Left ventricle myocardium superior (tissue), 1 donor: ENCODE measurements around the gene GSC2. TPM values are rescaled to one million over a fixed set of nuclear protein-coding genes. Genes with fewer than 3 reads are reported as not detected.

Experiments
- ATAC-seq: fragments of 200-7000 bp; cut with Tn5 transposase; one replicate; pipeline ENCODE4 v1.9.1; 2020; ENCODE audit warnings: mild to moderate bottlenecking, moderate library complexity
- DNase-seq: peaks from one replicate; pipeline ENCODE4 v3.0.0-alpha.2; 2020
- intact Hi-C: fragments of 100-400 bp; cut with micrococcal nuclease; formaldehyde crosslinking; loops from one replicate; pipeline ENCODE4 v1.11.0; 2022
- total RNA-seq: library from RNA; stranded (reverse); fragmentation: NEBNext Ultra II Directional; extraction: Animal tissue kit (Norgen Biotek cat#: 25700); gene quantifications from one replicate; pipeline ENCODE4 v1.2.1, GENCODE V29; 2021
- donor health status: DM: no; HTN: yes; CAD: no; lungs with severe emphysema.

Gene GSC2
- total RNA-seq, 1 donor from 2014 or later, result not detected

GRCh38 chr22:19178657-19179496 is 28.8 kb upstream of the GSC2 start, which contains the start of gene SLC25A1:
Gene SLC25A1 (minus strand): TSS chr22:19178736. CDS start chr22:19178673, 63 bp downstream.
- ATAC-seq (peak; percentile 92), DNase-seq (peak; percentile 98)
- intact Hi-C loops, result no loop called here

GRCh38 chr22:19178065-19178656 is 28.1 kb upstream of the GSC2 start:
- intact Hi-C loops, result no loop called here
- no peak for DNase-seq
- peak; percentile 11 for ATAC-seq

GRCh38 chr22:19177164-19178064 is 27.3 kb upstream of the GSC2 start:
- intact Hi-C loops, result no loop called here
- ATAC-seq (no peak), DNase-seq (no peak)

- DNase-seq (no peak), ATAC-seq (no peak)
- intact Hi-C loops, result no loop called here
Measured at GRCh38 chr22:19176732-19177131, 26.6 kb upstream of the GSC2 start.

GRCh38 chr22:19176175-19176643 is 26.1 kb upstream of the GSC2 start:
- intact Hi-C loops, result no loop called here
- DNase-seq, result no peak
- no peak for ATAC-seq

GRCh38 chr22:19175602-19176174 is 25.6 kb upstream of the GSC2 start:
- ATAC-seq, result no peak
- intact Hi-C loops, result no loop called here
- no peak for DNase-seq

GRCh38 chr22:19175026-19175601 is 25.0 kb upstream of the GSC2 start:
- intact Hi-C loops, result no loop called here
- no peak for ATAC-seq
- no peak for DNase-seq

- intact Hi-C loops, result no loop called here
- ATAC-seq (no peak), DNase-seq (peak; percentile 47)
Measured at GRCh38 chr22:19174106-19175025, 24.3 kb upstream of the GSC2 start.

GRCh38 chr22:19173047-19174035 is 23.2 kb upstream of the GSC2 start:
- ATAC-seq (no peak), DNase-seq (no peak)
- intact Hi-C loops, result no loop called here

GRCh38 chr22:19172213-19173046 is 22.3 kb upstream of the GSC2 start:
- DNase-seq (no peak), ATAC-seq (no peak)
- intact Hi-C loops, result no loop called here

GRCh38 chr22:19169947-19170318 is 19.8 kb upstream of the GSC2 start:
- no peak for ATAC-seq
- intact Hi-C loops, result no loop called here
- DNase-seq, result no peak

- intact Hi-C loops, result no loop called here
- DNase-seq (no peak), ATAC-seq (no peak)
Measured at GRCh38 chr22:19169002-19169946, 19.2 kb upstream of the GSC2 start.

- no peak for ATAC-seq
- no peak for DNase-seq
- intact Hi-C loops, result no loop called here
Measured at GRCh38 chr22:19168088-19168890, 18.2 kb upstream of the GSC2 start.
